HG03095 (cell line): ENCODE results near the gene ARF6.

ENCODE experiments used
- ATAC-seq: cut with Tn5 transposase; IDR thresholded peaks from one replicate; pipeline ENCODE4 v1.9.1; 2021; ENCODE audit warnings: moderate library complexity; ENCODE audit not compliant: unreplicated experiment

Gene ARF6

DNA sequence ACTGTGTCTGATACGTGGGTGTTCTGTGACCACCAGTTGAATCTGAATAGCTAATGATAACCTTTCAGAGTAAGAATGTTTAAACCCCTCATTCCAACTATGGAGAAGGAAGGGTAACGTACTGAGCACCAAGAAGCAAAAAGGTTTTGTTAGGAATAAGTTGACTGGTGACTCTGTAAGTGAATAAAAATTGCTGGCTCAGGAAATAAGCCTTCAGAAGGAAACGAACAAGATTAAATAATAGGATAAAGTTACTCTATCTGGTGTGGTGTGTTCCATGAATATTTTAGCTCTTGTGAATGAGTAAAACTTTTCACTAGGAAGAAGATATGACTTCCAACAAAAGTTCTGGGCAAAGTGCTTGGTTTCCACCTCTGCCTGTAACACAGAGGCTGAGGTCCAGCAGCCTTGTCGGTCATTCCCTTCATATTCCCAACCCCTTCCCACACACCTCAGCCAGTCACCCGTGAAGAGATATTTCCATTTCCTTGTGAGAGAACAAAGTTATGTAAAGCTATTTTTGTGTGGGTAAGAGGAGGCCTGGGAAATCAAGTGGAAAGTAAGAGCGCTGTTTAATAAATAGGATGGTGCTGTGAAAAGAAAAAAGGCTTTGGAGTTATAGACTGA is 47.1 kb downstream of the ARF6 start:
- ATAC-seq = no peak

DNA sequence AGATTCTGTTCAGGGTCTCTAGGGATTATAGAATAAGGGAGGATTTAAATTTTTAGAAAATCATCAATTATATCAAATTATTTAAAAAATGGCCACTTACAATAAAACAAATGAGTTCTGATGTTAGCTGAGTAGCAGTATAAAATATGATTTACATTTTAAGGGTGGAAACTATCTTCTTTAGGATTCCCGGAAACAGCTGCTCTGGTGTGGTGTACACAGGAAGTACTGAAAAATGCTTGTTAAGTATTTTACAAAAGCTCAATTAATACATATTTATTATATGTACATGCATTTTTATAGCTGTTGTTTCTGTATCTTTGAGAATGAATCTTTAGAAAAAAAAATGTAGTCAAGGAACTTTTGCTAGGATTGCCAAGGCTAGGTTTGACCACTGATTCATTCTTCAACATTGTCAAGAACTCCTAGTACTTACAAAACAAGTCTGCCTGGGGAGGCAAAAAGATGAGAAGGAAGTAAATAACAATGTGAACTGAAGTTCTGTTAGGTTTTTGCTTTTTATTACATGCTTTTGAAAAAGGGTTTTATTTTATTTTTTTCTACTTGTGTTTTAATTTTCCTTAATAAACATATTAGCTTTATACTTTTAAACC is 48.0 kb downstream of the ARF6 start:
- ATAC-seq = no peak

DNA sequence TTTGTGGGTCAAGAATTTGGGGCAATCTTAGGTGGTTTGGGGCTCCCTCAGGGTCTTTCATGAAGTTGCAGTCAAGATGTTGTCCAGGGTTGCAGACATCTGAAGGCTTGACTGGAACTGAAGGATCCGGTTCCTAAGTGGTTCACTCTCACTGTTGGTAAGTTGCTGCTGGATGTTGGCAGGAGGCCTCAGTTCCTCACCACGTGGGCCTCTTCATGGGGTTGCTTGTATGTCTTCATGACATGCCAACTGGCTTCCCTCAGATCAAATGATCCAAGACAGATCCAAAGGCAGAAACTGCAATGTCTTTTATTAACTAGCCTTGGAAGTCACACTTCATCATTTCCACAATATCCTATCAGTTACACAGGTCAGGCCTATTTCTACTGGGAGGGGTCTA is 49.2 kb downstream of the ARF6 start:
- ATAC-seq = no peak

DNA sequence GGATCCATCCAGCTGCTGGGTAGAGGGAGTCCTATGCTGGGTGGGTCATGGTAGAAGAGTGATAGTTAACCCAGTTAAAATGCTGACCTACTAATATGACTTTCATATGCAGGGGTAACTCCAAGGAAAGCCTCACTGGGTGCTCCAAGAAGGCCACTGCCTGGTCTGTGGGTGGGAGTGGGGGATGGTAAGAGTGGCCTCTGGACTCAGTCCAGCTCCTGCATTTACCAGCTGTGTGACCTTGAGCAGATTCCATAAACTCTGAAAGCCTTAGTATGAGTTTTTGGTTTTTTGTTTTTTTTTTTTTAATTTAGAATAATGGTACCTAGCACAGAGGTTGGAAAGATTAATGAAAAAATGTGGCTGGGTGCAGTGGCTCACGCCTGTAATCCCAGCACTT is 51.6 kb downstream of the ARF6 start:
- no peak for ATAC-seq

DNA sequence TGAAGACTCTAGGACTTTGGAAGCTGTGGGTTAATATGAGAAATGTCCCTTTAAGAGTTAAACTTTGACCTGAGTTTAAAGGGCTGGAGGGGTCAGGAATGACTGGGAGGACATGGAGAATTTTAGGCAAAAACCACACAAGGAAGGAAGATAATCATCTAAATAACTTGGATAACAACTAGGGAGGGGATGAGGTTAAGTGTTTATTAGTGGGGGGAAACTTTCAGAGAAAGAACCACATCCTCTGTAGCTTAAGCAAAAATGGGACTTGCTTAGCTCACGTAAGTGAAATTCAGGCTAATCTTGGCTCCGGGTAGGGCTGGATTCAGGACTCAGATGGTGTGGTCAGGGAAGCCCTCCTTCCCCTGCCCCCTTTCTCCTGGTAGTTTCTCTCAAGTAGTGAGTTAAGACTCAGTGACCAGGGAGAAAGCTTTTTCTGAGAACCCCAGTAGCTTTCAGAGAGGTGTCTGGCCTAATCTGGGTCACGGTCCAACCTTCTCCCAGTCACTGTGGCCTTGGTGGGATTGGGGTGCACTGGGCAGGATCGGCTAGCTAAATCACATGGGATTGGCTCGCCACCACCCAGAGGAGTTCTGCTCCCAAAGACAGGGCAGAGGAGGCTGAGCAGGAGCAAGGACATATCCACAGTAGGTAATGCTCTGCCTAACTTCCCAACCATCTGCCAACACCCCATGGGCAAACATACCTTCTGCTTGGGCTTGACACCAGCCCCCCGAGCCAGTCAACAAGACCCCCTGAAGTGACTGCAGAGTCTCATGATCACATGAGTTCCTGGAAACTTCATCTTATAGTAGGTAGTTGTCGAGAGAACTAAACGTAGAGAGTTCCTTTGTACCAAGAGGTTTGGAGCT is 52.8 kb downstream of the ARF6 start:
- ATAC-seq = no peak
